WERI-Rb-1 (cell line): ENCODE measurements around the gene AFDN.

Experiments used
- DNase-seq: peaks from one replicate; pipeline ENCODE4 v3.0.0-alpha.2; 2020
- H3K27ac ChIP-seq: fragments of 250-450 bp; sonication (Bioruptor Pico); 2 replicates; pipeline ENCODE4 v1.5.1; 2020; ENCODE audit warnings: mild to moderate bottlenecking, moderate library complexity
- H3K27me3 ChIP-seq: fragments of 250-450 bp; sonication (Bioruptor Pico); 2 replicates; pipeline ENCODE4 v1.5.1; 2021; ENCODE audit warnings: mild to moderate bottlenecking, low read depth, moderate library complexity; ENCODE audit not compliant: insufficient read depth, severe bottlenecking
- H3K36me3 ChIP-seq: fragments of 250-450 bp; sonication (Bioruptor Pico); 2 replicates; pipeline ENCODE4 v1.5.1; 2020; ENCODE audit warnings: mild to moderate bottlenecking, moderate library complexity
- H3K4me3 ChIP-seq: 2 replicates; pipeline ENCODE4 v1.5.1; 2011; ENCODE audit warnings: low read depth, mild to moderate bottlenecking, control low read depth, low read length
- H3K9me3 ChIP-seq: fragments of 250-450 bp; sonication (Bioruptor Pico); 2 replicates; pipeline ENCODE4 v1.5.1; 2021; ENCODE audit warnings: mild to moderate bottlenecking, moderate library complexity; ENCODE audit not compliant: severe bottlenecking
- TF ChIP-seq, protein P1 (sequence below): IDR thresholded peaks from 2 replicates; pipeline ENCODE4 v1.5.1; 2011; ENCODE audit warnings: low read depth, mild to moderate bottlenecking, control low read depth, inconsistent platforms, low read length

AFDN gene

DNA sequence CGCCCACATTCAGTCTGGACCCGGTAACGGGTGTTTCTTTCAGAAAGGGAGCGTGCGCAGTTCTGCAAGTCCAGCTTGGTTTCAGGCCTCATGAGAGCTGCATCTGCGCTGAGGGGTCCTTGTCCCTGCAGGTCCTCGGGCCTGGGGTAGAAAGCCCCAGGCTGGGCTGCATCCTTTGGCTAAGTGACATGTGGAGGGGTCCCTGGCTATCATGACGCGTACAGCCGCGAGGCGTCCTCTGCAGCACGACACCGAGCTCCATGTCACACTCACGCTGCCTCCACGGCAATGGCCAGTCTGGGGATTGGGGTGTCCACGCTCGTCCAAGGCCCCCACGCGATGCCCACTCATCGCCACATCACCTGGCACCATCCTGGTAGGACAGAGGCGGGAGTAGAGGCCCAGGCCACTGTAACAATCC lies 169.0 kb downstream of the AFDN start:
- H3K27me3 ChIP-seq = no peaks in the 10 kb centered on the region
- TF ChIP-seq, protein P1, sequence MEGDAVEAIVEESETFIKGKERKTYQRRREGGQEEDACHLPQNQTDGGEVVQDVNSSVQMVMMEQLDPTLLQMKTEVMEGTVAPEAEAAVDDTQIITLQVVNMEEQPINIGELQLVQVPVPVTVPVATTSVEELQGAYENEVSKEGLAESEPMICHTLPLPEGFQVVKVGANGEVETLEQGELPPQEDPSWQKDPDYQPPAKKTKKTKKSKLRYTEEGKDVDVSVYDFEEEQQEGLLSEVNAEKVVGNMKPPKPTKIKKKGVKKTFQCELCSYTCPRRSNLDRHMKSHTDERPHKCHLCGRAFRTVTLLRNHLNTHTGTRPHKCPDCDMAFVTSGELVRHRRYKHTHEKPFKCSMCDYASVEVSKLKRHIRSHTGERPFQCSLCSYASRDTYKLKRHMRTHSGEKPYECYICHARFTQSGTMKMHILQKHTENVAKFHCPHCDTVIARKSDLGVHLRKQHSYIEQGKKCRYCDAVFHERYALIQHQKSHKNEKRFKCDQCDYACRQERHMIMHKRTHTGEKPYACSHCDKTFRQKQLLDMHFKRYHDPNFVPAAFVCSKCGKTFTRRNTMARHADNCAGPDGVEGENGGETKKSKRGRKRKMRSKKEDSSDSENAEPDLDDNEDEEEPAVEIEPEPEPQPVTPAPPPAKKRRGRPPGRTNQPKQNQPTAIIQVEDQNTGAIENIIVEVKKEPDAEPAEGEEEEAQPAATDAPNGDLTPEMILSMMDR = no peak
- no peak overlapping the region for H3K4me3 ChIP-seq
- H3K27ac ChIP-seq = no peak overlapping the region
- H3K36me3 ChIP-seq = no peaks in the 10 kb centered on the region
- H3K9me3 ChIP-seq = no peaks in the 10 kb centered on the region
- DNase-seq = no peak

DNA sequence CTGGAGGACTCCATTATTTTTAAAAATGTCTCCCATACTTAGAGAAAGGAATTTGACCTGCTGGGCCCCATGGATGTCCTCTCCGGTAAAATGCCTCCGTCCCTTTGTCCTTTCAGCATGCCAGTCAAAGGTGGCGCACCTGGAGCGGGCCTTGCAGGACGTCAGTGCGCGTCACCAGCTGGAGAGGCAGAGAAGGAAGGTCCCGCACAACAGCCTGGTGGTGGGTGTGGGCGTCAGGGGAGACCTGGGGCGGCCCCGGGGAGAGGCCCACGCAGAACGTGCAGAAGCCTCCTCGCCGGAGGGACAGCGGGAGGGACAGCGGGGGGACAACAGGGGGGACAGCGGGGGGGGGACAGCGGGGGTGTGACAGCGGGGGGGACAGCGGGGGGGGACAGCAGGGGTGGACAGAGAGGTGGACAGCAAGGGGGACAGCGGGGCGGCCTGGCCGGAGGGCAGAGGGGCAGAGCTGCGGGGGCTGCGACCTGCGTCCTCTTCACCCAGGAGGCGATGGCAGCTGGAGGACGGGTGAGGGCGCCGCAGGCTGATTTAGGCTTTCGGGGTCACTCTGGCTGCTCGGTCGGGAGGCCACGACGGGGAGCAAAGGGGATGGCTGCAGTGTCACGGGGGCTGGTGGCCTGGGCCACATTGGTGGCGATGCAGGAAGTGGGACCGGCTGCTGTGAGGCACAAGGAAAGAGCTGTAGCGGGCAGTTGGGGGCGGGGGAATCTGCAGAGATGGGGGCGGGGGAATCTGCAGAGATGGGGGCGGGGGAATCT lies 169.9 kb downstream of the AFDN start:
- DNase-seq = no peak
- Histone ChIP-seq H3K4me3 (no peak overlapping the region), H3K27me3 (no peaks in the 10 kb centered on the region), H3K9me3 (no peaks in the 10 kb centered on the region), H3K36me3 (no peaks in the 10 kb centered on the region), H3K27ac (no peak overlapping the region)
- TF ChIP-seq, protein P1 = no peak

DNA sequence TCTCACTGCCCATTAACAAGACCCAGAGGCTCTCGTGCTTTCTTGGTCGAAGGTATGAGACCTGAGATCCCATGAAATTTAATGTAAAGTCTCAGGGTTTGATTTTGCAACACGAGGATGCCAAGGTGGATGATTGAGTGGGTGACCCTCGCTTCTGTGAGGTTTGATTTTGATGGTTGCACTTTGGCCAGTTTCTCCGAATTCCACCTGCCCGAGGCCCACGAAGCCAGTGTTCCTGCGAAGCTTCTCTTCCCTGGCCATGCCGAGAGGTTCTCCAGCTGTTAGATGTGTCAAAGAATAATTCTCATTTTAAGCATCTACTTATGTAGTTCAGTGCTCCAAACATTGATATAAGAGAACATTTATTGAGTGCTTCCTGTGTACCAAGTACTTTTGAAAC lies 170.9 kb downstream of the AFDN start, which contains the start of gene KIF25:
KIF25 (plus strand) TSS at position 30 of the 400 bp plus-strand sequence. CDS start 31,915 bp downstream, outside the sequence.
- TF ChIP-seq, protein P1 = no peak
- H3K27me3 ChIP-seq = no peaks in the 10 kb centered on the region
- H3K36me3 ChIP-seq = no peaks in the 10 kb centered on the region
- H3K27ac ChIP-seq = no peak within 1 kb of the TSS
- no peaks in the 10 kb centered on the region for H3K9me3 ChIP-seq
- H3K4me3 ChIP-seq = no peak within 1 kb of the TSS
- no peak for DNase-seq

DNA sequence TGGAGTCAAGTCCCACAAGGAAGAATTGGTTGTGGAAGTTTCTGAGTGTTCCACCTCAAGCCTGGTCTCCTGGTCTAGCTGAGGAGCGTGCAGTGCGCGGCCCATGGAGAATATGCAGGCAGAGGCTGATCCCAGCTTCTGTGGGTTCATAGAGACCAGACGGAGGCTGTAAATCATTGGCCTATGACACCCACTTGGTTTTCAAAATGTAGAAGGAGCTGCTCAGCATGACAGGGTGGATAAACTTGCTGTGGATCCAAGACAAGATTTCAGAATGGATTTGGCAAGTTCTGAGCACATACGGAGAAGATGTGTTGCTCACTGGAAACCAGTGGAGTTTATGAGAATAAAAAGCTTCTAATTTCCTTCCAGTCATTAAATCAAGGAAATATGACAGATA lies 171.5 kb downstream of the AFDN start:
- no peaks in the 10 kb centered on the region for H3K9me3 ChIP-seq
- no peak overlapping the region for H3K4me3 ChIP-seq
- DNase-seq = no peak
- no peaks in the 10 kb centered on the region for H3K36me3 ChIP-seq
- TF ChIP-seq, protein P1 = no peak
- H3K27me3 ChIP-seq = no peaks in the 10 kb centered on the region
- no peak overlapping the region for H3K27ac ChIP-seq

DNA sequence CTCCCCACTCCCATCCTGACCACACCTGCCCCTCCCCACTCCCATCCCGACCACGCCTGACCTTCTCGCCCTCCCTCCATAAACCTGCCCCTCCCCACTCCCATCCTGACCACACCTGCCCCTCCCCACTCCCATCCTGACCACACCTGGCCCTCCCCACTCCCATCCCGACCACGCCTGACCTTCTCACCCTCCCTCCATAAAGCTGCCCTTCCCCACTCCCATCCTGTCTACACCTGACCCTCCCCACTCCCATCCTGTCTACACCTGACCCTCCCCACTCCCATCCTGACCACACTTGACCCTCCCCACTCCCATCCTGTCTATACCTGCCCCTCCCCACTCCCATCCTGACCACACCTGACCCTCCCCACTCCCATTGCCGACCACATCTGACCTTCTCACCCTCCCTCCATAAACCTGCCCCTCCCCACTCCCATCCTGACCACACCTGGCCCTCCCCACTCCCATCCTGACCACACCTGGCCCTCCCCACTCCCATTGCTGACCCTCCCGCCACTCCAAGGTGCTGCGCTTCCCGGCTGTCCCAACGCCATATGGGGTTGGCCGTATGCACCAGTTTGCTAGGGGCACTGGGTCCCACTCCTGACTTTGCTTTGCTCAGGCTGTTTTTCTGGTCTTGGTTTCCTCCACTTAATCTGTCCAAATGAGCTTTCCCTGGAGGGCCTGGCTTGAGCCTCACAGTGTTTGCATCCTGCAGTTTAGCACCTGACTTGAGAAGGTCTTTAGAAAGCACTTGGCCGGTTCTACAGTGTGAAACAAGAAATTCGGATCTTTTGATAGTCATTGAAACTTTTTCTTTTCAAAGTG lies 173.7 kb downstream of the AFDN start:
- H3K27ac ChIP-seq = no peak overlapping the region
- no peaks in the 10 kb centered on the region for H3K9me3 ChIP-seq
- no peak for DNase-seq
- no peaks in the 10 kb centered on the region for H3K27me3 ChIP-seq
- H3K36me3 ChIP-seq = no peaks in the 10 kb centered on the region
- TF ChIP-seq, protein P1 = no peak
- no peak overlapping the region for H3K4me3 ChIP-seq
